Measurements from ENCODE around the gene MAPKAPK2.

The MAPKAPK2 gene

GRCh38 chr1:206681359-206681758 is 3.3 kb upstream of the MAPKAPK2 start:
- FAIRE-seq (peak; percentile 47), DNase-seq (ENCODE audit: insufficient read length, low spot score) (no peak)

GRCh38 chr1:206682111-206682510 is 2.6 kb upstream of the MAPKAPK2 start:
- FAIRE-seq = peak; percentile 92

GRCh38 chr1:206683313-206683712 is 1.4 kb upstream of the MAPKAPK2 start:
- DNase-seq (ENCODE audit: insufficient read length, low spot score) (no peak), FAIRE-seq (no peak)

More at GRCh38 chr1:206682111-206682510, 2.6 kb upstream of the MAPKAPK2 start:
- peak; percentile 33 for DNase-seq (ENCODE audit: insufficient read length, low spot score)

- no peak for FAIRE-seq
Measured at GRCh38 chr1:206684003-206684402, 702 bp upstream of the MAPKAPK2 start.

GRCh38 chr1:206685334-206685768 is 646 bp downstream of the MAPKAPK2 start:
- DNase-seq (ENCODE audit: insufficient read length, low spot score) = peak; percentile 54
- FAIRE-seq = no peak

More at GRCh38 chr1:206684003-206684402, 702 bp upstream of the MAPKAPK2 start:
- DNase-seq (ENCODE audit: insufficient read length, low spot score) = no peak

GRCh38 chr1:206685769-206686477 is 1.2 kb downstream of the MAPKAPK2 start:
- FAIRE-seq (no peak), DNase-seq (ENCODE audit: insufficient read length, low spot score) (peak; percentile 40)

- DNase-seq (ENCODE audit: insufficient read length, low spot score) = peak; percentile 79
Measured at GRCh38 chr1:206686478-206687249, 2.0 kb downstream of the MAPKAPK2 start.

GRCh38 chr1:206687251-206687914 is 2.7 kb downstream of the MAPKAPK2 start:
- FAIRE-seq (no peak), DNase-seq (ENCODE audit: insufficient read length, low spot score) (no peak)

More at GRCh38 chr1:206686478-206687249, 2.0 kb downstream of the MAPKAPK2 start:
- peak; percentile 75 for FAIRE-seq

- DNase-seq (ENCODE audit: insufficient read length, low spot score) = no peak
- FAIRE-seq = no peak
Measured at GRCh38 chr1:206687915-206688442, 3.3 kb downstream of the MAPKAPK2 start.

GRCh38 chr1:206690516-206690915 is 5.8 kb downstream of the MAPKAPK2 start:
- no peak for DNase-seq (ENCODE audit: insufficient read length, low spot score)
- FAIRE-seq = no peak

- no peak for DNase-seq (ENCODE audit: insufficient read length, low spot score)
- no peak for FAIRE-seq
Measured at GRCh38 chr1:206691604-206692003, 6.9 kb downstream of the MAPKAPK2 start.

- no peak for DNase-seq (ENCODE audit: insufficient read length, low spot score)
- no peak for FAIRE-seq
Measured at GRCh38 chr1:206693029-206693428, 8.3 kb downstream of the MAPKAPK2 start.

- no peak for DNase-seq (ENCODE audit: insufficient read length, low spot score)
- FAIRE-seq = no peak
Measured at GRCh38 chr1:206693592-206693991, 8.9 kb downstream of the MAPKAPK2 start.

- no peak for DNase-seq (ENCODE audit: insufficient read length, low spot score)
- FAIRE-seq = no peak
Measured at GRCh38 chr1:206694171-206695124, 9.7 kb downstream of the MAPKAPK2 start.

GRCh38 chr1:206695733-206696132 is 11.0 kb downstream of the MAPKAPK2 start:
- no peak for DNase-seq (ENCODE audit: insufficient read length, low spot score)
- no peak for FAIRE-seq

- DNase-seq (ENCODE audit: insufficient read length, low spot score) (no peak), FAIRE-seq (no peak)
Measured at GRCh38 chr1:206696812-206697585, 12.3 kb downstream of the MAPKAPK2 start.

- FAIRE-seq (no peak), DNase-seq (ENCODE audit: insufficient read length, low spot score) (no peak)
Measured at GRCh38 chr1:206698011-206698410, 13.3 kb downstream of the MAPKAPK2 start.

GRCh38 chr1:206699000-206699586 is 14.4 kb downstream of the MAPKAPK2 start:
- no peak for FAIRE-seq

GRCh38 chr1:206699626-206700025 is 14.9 kb downstream of the MAPKAPK2 start:
- no peak for DNase-seq (ENCODE audit: insufficient read length, low spot score)
- no peak for FAIRE-seq

More at GRCh38 chr1:206699000-206699586, 14.4 kb downstream of the MAPKAPK2 start:
- DNase-seq (ENCODE audit: insufficient read length, low spot score) = no peak
